Chondrocyte (in vitro differentiated cells): Measurements from ENCODE around the gene WNT7A. TPM values are rescaled to one million over a fixed set of nuclear protein-coding genes. Genes with fewer than 3 reads are reported as not detected.

Source experiments
- DNase-seq: peaks from one replicate; pipeline ENCODE4 v3.0.0; 2021; ENCODE audit warnings: mixed read lengths, low spot score
- H3K27ac Mint-ChIP-seq: one replicate; pipeline ENCODE4 v1.8.0; 2021; ENCODE audit warnings: mild to moderate bottlenecking, moderate library complexity, mixed read lengths; ENCODE audit not compliant: unreplicated experiment
- H3K27me3 Mint-ChIP-seq: 2 replicates; pipeline ENCODE4 v1.8.0; 2021; ENCODE audit warnings: low read depth, mixed read lengths
- H3K36me3 Mint-ChIP-seq: 2 replicates; pipeline ENCODE4 v1.8.0; 2021; ENCODE audit warnings: low read depth, mixed read lengths
- H3K4me1 Mint-ChIP-seq: 2 replicates; pipeline ENCODE4 v1.8.0; 2021; ENCODE audit warnings: low read depth, mild to moderate bottlenecking, mixed read lengths
- H3K4me3 Mint-ChIP-seq: one replicate; pipeline ENCODE4 v1.8.0; 2021; ENCODE audit warnings: mild to moderate bottlenecking, moderate library complexity, mixed read lengths; ENCODE audit not compliant: unreplicated experiment
- H3K9me3 Mint-ChIP-seq: 2 replicates; pipeline ENCODE4 v1.8.0; 2021; ENCODE audit warnings: low read depth, mixed read lengths
- CTCF ChIP-seq: fragments of 200-600 bp; sonication (generic); IDR thresholded peaks from 2 replicates; pipeline ENCODE4 v1.5.0; 2021; ENCODE audit warnings: antibody characterized with exemption, mild to moderate bottlenecking, moderate library complexity
- total RNA-seq: library from RNA; stranded (reverse); gene quantifications from 3 replicates; pipeline ENCODE4 v1.2.1, GENCODE V29; 2021

The WNT7A gene
- total RNA-seq, 1 donor from 2014 or later = not detected

- Mint-ChIP-seq H3K27ac (no peak overlapping the region), H3K27me3 (peaks cover 10% of the 10 kb centered on the region), H3K36me3 (no peaks in the 10 kb centered on the region), H3K4me1 (no peaks in the 10 kb centered on the region), H3K9me3 (peaks cover 2% of the 10 kb centered on the region), H3K4me3 (no peak overlapping the region)
- DNase-seq = no peak
- no peak for TF ChIP-seq CTCF
These were observed 54.0 kb downstream of the WNT7A start for GRCh38 chr3:13825821-13826220.

DNA sequence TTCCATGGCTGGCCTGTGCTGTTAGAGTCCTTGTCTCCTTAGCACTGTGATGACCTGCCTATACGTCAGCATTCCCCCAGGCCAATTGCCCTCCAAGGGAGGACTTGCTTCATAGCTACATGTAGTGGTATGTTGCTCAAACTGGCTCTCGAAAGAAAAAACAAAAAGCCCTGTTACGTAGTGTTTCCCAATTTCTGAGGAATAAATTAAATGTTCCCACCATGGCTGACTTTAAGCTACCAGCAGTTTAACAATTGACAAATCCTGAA is 54.6 kb downstream of the WNT7A start:
- Mint-ChIP-seq H3K9me3 (peaks cover 2% of the 10 kb centered on the region), H3K27me3 (peaks cover 5% of the 10 kb centered on the region), H3K4me1 (no peaks in the 10 kb centered on the region), H3K27ac (no peak overlapping the region), H3K36me3 (no peaks in the 10 kb centered on the region), H3K4me3 (no peak overlapping the region)
- TF ChIP-seq CTCF = no peak
- no peak for DNase-seq

DNA sequence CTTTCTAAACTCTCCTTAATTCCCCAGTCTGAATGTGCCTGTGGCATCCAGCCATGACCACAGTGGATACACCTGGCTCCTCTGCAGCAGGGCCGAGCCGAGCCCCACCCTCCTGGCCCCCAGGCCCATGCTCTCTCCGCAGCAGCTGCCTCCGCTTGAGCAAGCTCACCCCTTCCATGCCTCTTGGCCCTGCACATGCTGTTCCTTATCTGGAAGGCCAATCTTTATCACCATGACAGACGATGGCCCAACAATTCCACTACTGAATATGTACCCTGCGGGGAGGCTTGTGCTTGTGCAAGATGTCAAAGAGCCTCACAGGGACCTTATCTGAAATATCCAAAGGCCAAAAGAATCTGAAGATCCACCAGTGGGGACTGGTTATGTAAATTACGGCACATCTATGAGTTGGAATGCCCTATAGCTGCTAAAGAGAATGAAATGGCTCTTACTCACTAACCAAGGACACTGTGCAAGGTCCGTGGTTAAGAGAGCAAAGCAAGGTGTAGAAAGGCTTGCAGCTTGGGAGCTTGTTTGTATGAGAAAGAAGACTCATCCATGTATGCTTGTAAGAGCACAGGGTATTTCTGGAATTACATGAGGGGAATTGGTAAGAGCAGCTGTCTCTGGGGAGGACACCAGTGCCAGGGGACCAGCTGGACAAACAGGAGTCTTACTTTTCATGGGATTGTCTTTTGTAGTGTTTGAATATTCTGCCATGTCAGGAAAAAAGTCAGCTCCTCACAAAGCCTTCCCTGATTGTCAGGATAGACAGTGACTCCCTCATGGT is 55.2 kb downstream of the WNT7A start:
- Mint-ChIP-seq H3K36me3 (no peaks in the 10 kb centered on the region), H3K27ac (no peak overlapping the region), H3K9me3 (peaks cover 2% of the 10 kb centered on the region), H3K4me3 (no peak overlapping the region), H3K27me3 (no peaks in the 10 kb centered on the region), H3K4me1 (no peaks in the 10 kb centered on the region)
- DNase-seq = no peak
- no peak for TF ChIP-seq CTCF

- no peaks in the 10 kb centered on the region for H3K27me3 Mint-ChIP-seq
- no peak for TF ChIP-seq CTCF
- H3K4me3 Mint-ChIP-seq = no peak overlapping the region
These were observed 56.2 kb downstream of the WNT7A start for GRCh38 chr3:13823692-13824091.

GRCh38 chr3:13822871-13823585 is 56.8 kb downstream of the WNT7A start:
- H3K36me3 Mint-ChIP-seq = no peaks in the 10 kb centered on the region
- H3K4me1 Mint-ChIP-seq = no peaks in the 10 kb centered on the region

More at GRCh38 chr3:13823692-13824091, 56.2 kb downstream of the WNT7A start:
- no peaks in the 10 kb centered on the region for H3K4me1 Mint-ChIP-seq
- H3K36me3 Mint-ChIP-seq = no peaks in the 10 kb centered on the region
- no peak overlapping the region for H3K27ac Mint-ChIP-seq
- H3K9me3 Mint-ChIP-seq = peaks cover 5% of the 10 kb centered on the region
- DNase-seq = no peak

More at GRCh38 chr3:13822871-13823585, 56.8 kb downstream of the WNT7A start:
- no peak overlapping the region for H3K4me3 Mint-ChIP-seq
- H3K9me3 Mint-ChIP-seq = peaks cover 8% of the 10 kb centered on the region
- TF ChIP-seq CTCF = no peak
- no peak for DNase-seq
- no peak overlapping the region for H3K27ac Mint-ChIP-seq
- H3K27me3 Mint-ChIP-seq = no peaks in the 10 kb centered on the region
